HepG2 (cell line): ENCODE results near the gene ZBP1. TPM values are rescaled to one million over a fixed set of nuclear protein-coding genes. Genes with fewer than 3 reads are reported as not detected.

Experiments
- ARNTL ChIP-seq: sonication (generic); formaldehyde crosslinking; IDR thresholded peaks from 2 replicates; pipeline ENCODE4 v1.4.0; 2020; ENCODE audit warnings: mild to moderate bottlenecking, missing genetic modification reagents
- BRCA1 ChIP-seq: sonication (generic); formaldehyde crosslinking; IDR thresholded peaks from 2 replicates; pipeline ENCODE4 v1.4.0; 2020; ENCODE audit warnings: missing genetic modification reagents
- FOXC1 ChIP-seq: sonication (generic); formaldehyde crosslinking; IDR thresholded peaks from 2 replicates; pipeline ENCODE4 v1.8.0; 2022; ENCODE audit warnings: mild to moderate bottlenecking, missing genetic modification reagents, borderline replicate concordance
- GATAD1 ChIP-seq: IDR thresholded peaks from 2 replicates; pipeline ENCODE4 v1.6.1; 2016; ENCODE audit warnings: missing genetic modification reagents, missing compliant biosample characterization
- KLF9 ChIP-seq: IDR thresholded peaks from 2 replicates; pipeline ENCODE4 v1.6.1; 2016; ENCODE audit warnings: low read depth
- NCOA5 ChIP-seq: sonication (generic); formaldehyde crosslinking; IDR thresholded peaks from 2 replicates; pipeline ENCODE4 v1.4.0; 2020; ENCODE audit warnings: missing genetic modification reagents
- NCOR1 ChIP-seq: fragments of 200-600 bp; sonication (generic); IDR thresholded peaks from 2 replicates; pipeline ENCODE4 v1.7.0; 2017; ENCODE audit warnings: antibody characterized with exemption, low read length, borderline replicate concordance
- NR2C2 ChIP-seq: sonication (generic); formaldehyde crosslinking; IDR thresholded peaks from 2 replicates; pipeline ENCODE4 v1.4.0; 2020; ENCODE audit warnings: missing genetic modification reagents, mild to moderate bottlenecking, moderate library complexity, borderline replicate concordance
- PRMT3 ChIP-seq: sonication (generic); formaldehyde crosslinking; IDR thresholded peaks from 2 replicates; pipeline ENCODE4 v1.8.1; 2022; ENCODE audit warnings: low read depth, mild to moderate bottlenecking, moderate library complexity, missing genetic modification reagents, borderline replicate concordance
- PRPF4 ChIP-seq: fragments of 200-400 bp; formaldehyde crosslinking; IDR thresholded peaks from 2 replicates; pipeline ENCODE4 v1.6.1; 2016; ENCODE audit warnings: low read length, low read depth; ENCODE audit not compliant: poor library complexity, severe bottlenecking
- SIN3A ChIP-seq: IDR thresholded peaks from 2 replicates; pipeline ENCODE4 v1.6.1; 2011; ENCODE audit warnings: low read depth, mild to moderate bottlenecking, control low read depth, low read length, borderline replicate concordance
- SIX1 ChIP-seq: sonication (generic); formaldehyde crosslinking; IDR thresholded peaks from 2 replicates; pipeline ENCODE4 v1.4.0; 2020; ENCODE audit warnings: missing genetic modification reagents, borderline replicate concordance
- SKIL ChIP-seq: sonication (generic); formaldehyde crosslinking; IDR thresholded peaks from 2 replicates; pipeline ENCODE4 v1.8.0; 2022; ENCODE audit warnings: missing genetic modification reagents, mild to moderate bottlenecking, moderate library complexity, borderline replicate concordance
- SNAPC2 ChIP-seq: sonication (generic); formaldehyde crosslinking; IDR thresholded peaks from 2 replicates; pipeline ENCODE4 v1.8.1; 2022; ENCODE audit warnings: mild to moderate bottlenecking, missing genetic modification reagents
- YY1 ChIP-seq: IDR thresholded peaks from 2 replicates; pipeline ENCODE4 v1.6.1; 2011; ENCODE audit warnings: low read length, low read depth, moderate library complexity, mild to moderate bottlenecking; ENCODE audit not compliant: insufficient read depth, insufficient replicate concordance
- ZFP36L1 ChIP-seq: sonication (generic); formaldehyde crosslinking; IDR thresholded peaks from 2 replicates; pipeline ENCODE4 v1.8.0; 2022; ENCODE audit warnings: mild to moderate bottlenecking, missing genetic modification reagents, moderate library complexity
- ZFY ChIP-seq: sonication (generic); formaldehyde crosslinking; IDR thresholded peaks from 2 replicates; pipeline ENCODE4 v1.4.0; 2020; ENCODE audit warnings: missing genetic modification reagents
- ZNF121 ChIP-seq: sonication (generic); formaldehyde crosslinking; IDR thresholded peaks from 2 replicates; pipeline ENCODE4 v1.5.0; 2020; ENCODE audit warnings: mild to moderate bottlenecking, missing genetic modification reagents
- ZNF331 ChIP-seq: sonication (generic); formaldehyde crosslinking; IDR thresholded peaks from 2 replicates; pipeline ENCODE4 v1.4.0; 2020; ENCODE audit warnings: missing genetic modification reagents
- ZNF432 ChIP-seq: sonication (generic); formaldehyde crosslinking; IDR thresholded peaks from 2 replicates; pipeline ENCODE4 v1.5.0; 2020; ENCODE audit warnings: missing genetic modification reagents, mild to moderate bottlenecking, borderline replicate concordance
- ZNF451 ChIP-seq: sonication (generic); formaldehyde crosslinking; IDR thresholded peaks from 2 replicates; pipeline ENCODE4 v1.5.0; 2020; ENCODE audit warnings: mild to moderate bottlenecking, missing genetic modification reagents
- ZNF549 ChIP-seq: sonication (generic); formaldehyde crosslinking; IDR thresholded peaks from 2 replicates; pipeline ENCODE4 v1.5.0; 2020; ENCODE audit warnings: missing genetic modification reagents
- ZNF556 ChIP-seq: sonication (generic); formaldehyde crosslinking; IDR thresholded peaks from 2 replicates; pipeline ENCODE4 v1.4.0; 2020; ENCODE audit warnings: mild to moderate bottlenecking, missing genetic modification reagents, borderline replicate concordance
- ZNF724P ChIP-seq: sonication (generic); formaldehyde crosslinking; IDR thresholded peaks from 2 replicates; pipeline ENCODE4 v1.8.0; 2022; ENCODE audit warnings: missing genetic modification reagents, borderline replicate concordance
- ZNF781 ChIP-seq: sonication (generic); formaldehyde crosslinking; IDR thresholded peaks from 2 replicates; pipeline ENCODE4 v1.5.1; 2020; ENCODE audit warnings: borderline replicate concordance, mild to moderate bottlenecking, missing genetic modification reagents; ENCODE audit errors: not compliant biosample characterization
- polyA plus RNA-seq, 8 experiments: library from polyadenylated mRNA; depleted of rRNA in 3 of 8; stranded (reverse) in 7 of 8; unstranded in 1 of 8; fragments of >200 nt; fragmentation: Illumina TruSeq in 4 of 8; extraction: Trizol in 4 of 8; gene quantifications; 2 replicates each; pipeline versions ENCODE4 v1.2.1 to v1.2.3, GENCODE V29; 2011 to 2016; ENCODE audit warnings: low read depth in 4 of 8, missing spikeins in 1 of 8, mixed read lengths in 1 of 8; ENCODE audit not compliant: insufficient read depth in 1 of 8
- total RNA-seq, 5 experiments: library from RNA; depleted of rRNA; stranded (reverse); fragments of >200 nt; fragmentation: Illumina TruSeq; extraction: Trizol; gene quantifications; 2 replicates each; pipeline ENCODE4 v1.2.3, GENCODE V29; 2016; ENCODE audit warnings: low read depth in 1 of 5
- TF ChIP-seq, protein P1 (sequence below): sonication (generic); formaldehyde crosslinking; IDR thresholded peaks from 2 replicates; pipeline ENCODE4 v1.5.1; 2020; ENCODE audit warnings: missing genetic modification reagents, mild to moderate bottlenecking, borderline replicate concordance

The ZBP1 gene
- total and polyA plus RNA-seq, 2 of the 13 experiments (the other 11 are each of a cell fraction or from before 2014, with no cell fraction given) = not detected

DNA sequence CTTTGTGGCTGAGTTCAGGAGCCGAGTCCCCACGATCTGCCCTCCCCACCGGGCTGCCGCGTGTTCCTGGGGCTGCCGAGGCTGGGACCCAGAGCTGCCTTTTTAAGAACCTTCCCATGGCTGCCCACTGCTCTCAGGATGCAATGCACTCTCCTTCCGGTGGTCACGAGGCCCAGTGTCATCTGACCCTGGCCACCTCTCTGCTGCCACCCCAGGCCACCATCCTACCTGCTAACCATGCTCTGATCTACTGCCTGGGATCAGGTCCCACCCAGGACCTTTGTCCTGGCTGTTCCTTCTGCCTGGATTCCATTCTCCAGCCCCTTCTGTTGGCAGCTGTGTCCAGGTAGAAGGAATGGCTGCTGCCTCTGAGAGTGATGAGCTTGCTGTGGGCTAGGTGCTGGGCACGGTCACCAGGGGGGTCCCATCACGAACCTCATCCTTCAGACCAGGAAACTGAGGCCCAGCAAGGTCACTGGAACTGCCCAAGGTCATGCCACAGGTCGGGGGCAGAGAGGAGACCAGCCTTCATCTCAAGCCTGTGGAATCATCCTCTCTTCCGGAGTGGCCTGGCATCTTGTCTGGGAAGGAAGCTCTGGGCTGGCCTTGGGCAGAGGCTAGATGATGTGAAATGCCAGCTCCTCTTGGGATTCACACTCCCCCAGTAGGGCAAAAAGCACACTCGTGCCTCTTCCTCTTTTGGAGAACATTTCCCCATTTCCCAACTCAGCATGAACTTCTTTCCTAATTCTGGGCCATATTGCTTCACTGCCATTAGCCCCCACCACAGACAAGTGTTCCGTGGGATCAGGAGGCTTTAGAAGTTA, 38.8 kb downstream of the ZBP1 start (continued):
- TF ChIP-seq NCOR1 = no peak
- no peak for TF ChIP-seq SNAPC2
- no peak for TF ChIP-seq ZNF432 (CRISPR knock-in tag)
- no peak for TF ChIP-seq ZFY (CRISPR knock-in tag)
- no peak for TF ChIP-seq ZNF556
- 0 out of 2 replicates have a peak, but pooled peaks have one; percentile 66 for TF ChIP-seq ZNF451 (CRISPR knock-in tag)
- TF ChIP-seq SIX1 (CRISPR knock-in tag) = no peak; the same call in 1 of the 2 replicates
- TF ChIP-seq ZNF331 = no peak
- TF ChIP-seq FOXC1 = no peak
- peak; percentile 34; the same call in 1 of the 2 replicates for TF ChIP-seq NR2C2
- TF ChIP-seq NCOA5 = no peak
- TF ChIP-seq YY1 = peak; percentile 48
- TF ChIP-seq, protein P1, sequence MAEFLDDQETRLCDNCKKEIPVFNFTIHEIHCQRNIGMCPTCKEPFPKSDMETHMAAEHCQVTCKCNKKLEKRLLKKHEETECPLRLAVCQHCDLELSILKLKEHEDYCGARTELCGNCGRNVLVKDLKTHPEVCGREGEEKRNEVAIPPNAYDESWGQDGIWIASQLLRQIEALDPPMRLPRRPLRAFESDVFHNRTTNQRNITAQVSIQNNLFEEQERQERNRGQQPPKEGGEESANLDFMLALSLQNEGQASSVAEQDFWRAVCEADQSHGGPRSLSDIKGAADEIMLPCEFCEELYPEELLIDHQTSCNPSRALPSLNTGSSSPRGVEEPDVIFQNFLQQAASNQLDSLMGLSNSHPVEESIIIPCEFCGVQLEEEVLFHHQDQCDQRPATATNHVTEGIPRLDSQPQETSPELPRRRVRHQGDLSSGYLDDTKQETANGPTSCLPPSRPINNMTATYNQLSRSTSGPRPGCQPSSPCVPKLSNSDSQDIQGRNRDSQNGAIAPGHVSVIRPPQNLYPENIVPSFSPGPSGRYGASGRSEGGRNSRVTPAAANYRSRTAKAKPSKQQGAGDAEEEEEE (CRISPR knock-in tag) = 0 out of 2 replicates have a peak, but pooled peaks have one; percentile 78
- no peak for TF ChIP-seq ZNF781 (CRISPR knock-in tag)
- TF ChIP-seq ZNF549 (CRISPR knock-in tag) = no peak
- TF ChIP-seq BRCA1 (CRISPR knock-in tag) = 0 out of 2 replicates have a peak, but pooled peaks have one; percentile 14
- no peak for TF ChIP-seq ZNF724P (CRISPR knock-in tag)
- TF ChIP-seq GATAD1 (CRISPR knock-in tag) = 0 out of 2 replicates have a peak, but pooled peaks have one; percentile 27
- no peak for TF ChIP-seq PRMT3 (CRISPR knock-in tag)
- TF ChIP-seq ARNTL (CRISPR knock-in tag) = 0 out of 2 replicates have a peak, but pooled peaks have one; percentile 5
- TF ChIP-seq SIN3A = no peak
- TF ChIP-seq SKIL (CRISPR knock-in tag) = no peak
- no peak for TF ChIP-seq KLF9 (CRISPR knock-in tag)
- no peak; the same call in 1 of the 2 replicates for TF ChIP-seq ZFP36L1 (CRISPR knock-in tag)
- TF ChIP-seq ZNF121 = no peak
- no peak for TF ChIP-seq PRPF4
